ENCODE data around the gene NQO2.

The NQO2 gene

GRCh38 chr6:2956930-2957685, 42.6 kb upstream of the NQO2 start:
- Histone ChIP-seq H3K9me3 (no peaks in the 10 kb centered on the region), H3K27me3 (no peaks in the 10 kb centered on the region), H3K4me1 (ENCODE audit: control insufficient read depth in 1 of 2, insufficient read depth in 1 of 2, low read depth in 1 of 2, low read length in 1 of 2) (peaks cover 24 to 26% of the 10 kb centered on the region in 2 experiments), H3K27ac (no peak overlapping the region), H3K4me3 (ENCODE audit: low read depth in 1 of 2, low read length in 1 of 2) (no peak overlapping the region), H3K36me3 (no peaks in the 10 kb centered on the region)
- TF ChIP-seq CTCF (IDR thresholded peaks at IDR 0.05): no peak

GRCh38 chr6:2957696-2958330, 41.9 kb upstream of the NQO2 start:
- Histone ChIP-seq H3K4me1 (ENCODE audit: control insufficient read depth in 1 of 2, insufficient read depth in 1 of 2, low read depth in 1 of 2, low read length in 1 of 2) (peaks cover 23 to 25% of the 10 kb centered on the region in 2 experiments), H3K27me3 (no peaks in the 10 kb centered on the region), H3K27ac (peak overlapping the region; percentile 72), H3K9me3 (no peaks in the 10 kb centered on the region), H3K4me3 (ENCODE audit: low read depth in 1 of 2, low read length in 1 of 2) (no peak overlapping the region), H3K36me3 (no peaks in the 10 kb centered on the region)
- no peak for TF ChIP-seq CTCF (IDR thresholded peaks at IDR 0.05)

GRCh38 chr6:2958331-2958711, 41.4 kb upstream of the NQO2 start:
- TF ChIP-seq CTCF (IDR thresholded peaks at IDR 0.05): no peak

GRCh38 chr6:2958776-2959175, 40.9 kb upstream of the NQO2 start:
- H3K9me3 ChIP-seq: no peaks in the 10 kb centered on the region
- H3K36me3 ChIP-seq: no peaks in the 10 kb centered on the region
- no peak for TF ChIP-seq CTCF (IDR thresholded peaks at IDR 0.05)
- H3K4me3 ChIP-seq (ENCODE audit: low read depth in 1 of 2, low read length in 1 of 2): no peak overlapping the region
- no peaks in the 10 kb centered on the region for H3K27me3 ChIP-seq
- peaks cover 22% of the 10 kb centered on the region in 2 experiments for H3K4me1 ChIP-seq (ENCODE audit: control insufficient read depth in 1 of 2, insufficient read depth in 1 of 2, low read depth in 1 of 2, low read length in 1 of 2)
- H3K27ac ChIP-seq: peak overlapping the region; percentile 72

More at GRCh38 chr6:2958331-2958711, 41.4 kb upstream of the NQO2 start:
- Histone ChIP-seq H3K27me3 (no peaks in the 10 kb centered on the region), H3K27ac (peak overlapping the region; percentile 72), H3K9me3 (no peaks in the 10 kb centered on the region), H3K4me1 (ENCODE audit: control insufficient read depth in 1 of 2, insufficient read depth in 1 of 2, low read depth in 1 of 2, low read length in 1 of 2) (peaks cover 22% of the 10 kb centered on the region in 2 experiments), H3K4me3 (ENCODE audit: low read depth in 1 of 2, low read length in 1 of 2) (no peak overlapping the region), H3K36me3 (no peaks in the 10 kb centered on the region)

GRCh38 chr6:2959909-2960719, 39.6 kb upstream of the NQO2 start:
- TF ChIP-seq CTCF (IDR thresholded peaks at IDR 0.05): no peak
- H3K27me3 ChIP-seq: no peaks in the 10 kb centered on the region
- H3K9me3 ChIP-seq: no peaks in the 10 kb centered on the region
- H3K4me1 ChIP-seq (ENCODE audit: control insufficient read depth in 1 of 2, insufficient read depth in 1 of 2, low read depth in 1 of 2, low read length in 1 of 2): peaks cover 22% of the 10 kb centered on the region in 2 experiments
- no peak overlapping the region for H3K4me3 ChIP-seq (ENCODE audit: low read depth in 1 of 2, low read length in 1 of 2)
- H3K36me3 ChIP-seq: no peaks in the 10 kb centered on the region
- H3K27ac ChIP-seq: no peak overlapping the region
